ENCODE results near the gene KIF20A.
A peak's percentile ranks its signal among the peaks of the same experiment; 100 is the strongest.
"Not testable (repeated sequence)": the region's sequence is repeated elsewhere in the genome, so short reads cannot be mapped to it uniquely, and the experiment has no call there.

The KIF20A gene

DNA sequence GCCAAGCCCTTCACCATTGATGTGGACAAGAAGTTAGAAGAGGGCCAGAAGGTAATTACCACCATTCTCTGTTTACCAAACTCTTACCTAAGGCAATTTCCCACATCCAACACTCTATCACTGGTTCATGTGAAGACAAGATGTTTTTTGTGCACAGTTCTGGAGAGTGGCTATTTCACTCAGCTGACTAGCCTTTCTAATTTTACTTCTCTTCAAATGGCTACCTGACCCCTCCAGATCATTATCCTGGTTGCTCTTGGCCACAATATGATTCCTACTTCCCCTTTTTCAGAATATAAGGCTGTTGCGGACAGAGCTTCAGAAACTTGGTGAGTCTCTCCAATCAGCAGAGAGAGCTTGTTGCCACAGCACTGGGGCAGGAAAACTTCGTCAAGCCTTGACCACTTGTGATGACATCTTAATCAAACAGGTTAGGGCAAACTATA lies 7.1 kb downstream of the KIF20A start:
- no peak for DNase-seq (ENCODE audit: low read depth)

DNA sequence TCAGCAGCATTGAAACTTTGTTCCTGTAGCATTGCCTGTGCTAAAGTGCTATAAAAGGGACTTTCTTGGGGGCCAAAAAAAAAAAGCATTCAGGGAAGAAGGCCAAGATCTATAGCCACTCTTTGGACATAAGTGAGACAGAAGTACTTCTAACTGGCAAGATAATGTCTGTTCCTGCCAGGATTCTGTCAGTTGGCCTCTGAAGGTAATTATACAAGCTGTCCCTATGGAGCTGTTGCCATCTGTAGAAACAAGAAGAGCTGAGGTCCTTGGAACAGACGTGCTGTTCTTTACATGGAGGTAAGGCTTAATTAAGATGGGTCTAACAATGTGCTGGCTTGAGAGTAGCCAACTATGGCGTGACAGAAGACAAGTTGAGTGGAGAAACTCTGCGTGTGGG lies 9.7 kb downstream of the KIF20A start:
- DNase-seq (ENCODE audit: low read depth) = no peak

DNA sequence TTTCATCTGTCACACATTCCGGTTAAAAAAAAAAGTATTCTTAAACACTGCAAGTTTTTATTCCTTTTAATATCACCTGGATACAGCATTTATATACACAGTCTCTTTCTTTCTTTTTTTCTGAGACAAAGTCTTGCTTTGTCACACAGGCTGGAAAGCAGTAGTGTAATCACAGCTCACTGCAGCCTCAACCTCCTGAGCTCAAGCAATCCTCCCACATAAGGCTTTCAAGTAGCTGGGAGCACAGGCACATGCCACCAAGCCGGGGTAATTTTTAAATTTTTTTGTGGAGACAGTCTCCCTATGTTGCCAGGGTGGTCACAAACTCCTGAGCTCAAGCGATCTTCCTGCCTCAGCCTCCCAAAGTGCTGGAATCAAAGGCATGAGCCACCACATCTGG lies 13.9 kb downstream of the KIF20A start:
- DNase-seq (ENCODE audit: low read depth) = no peak

DNA sequence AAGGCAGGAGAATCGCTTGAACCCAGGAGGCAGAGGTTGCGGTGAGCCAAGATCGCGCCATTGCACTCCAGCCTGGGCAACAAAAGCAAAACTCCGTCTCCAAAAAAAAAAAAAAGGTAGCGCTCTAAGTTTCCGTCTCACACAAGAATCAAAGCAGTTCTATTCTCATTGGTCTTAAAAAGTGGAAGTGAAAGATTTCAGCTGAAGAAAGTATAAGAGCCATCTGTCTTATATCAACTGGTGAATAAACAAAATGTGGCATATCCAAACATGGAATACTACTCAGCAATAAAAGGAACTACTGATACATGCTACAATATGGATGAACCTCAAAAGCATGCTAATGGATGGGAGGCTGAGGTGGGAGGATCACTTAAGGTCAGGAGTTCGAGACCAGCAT lies 14.9 kb downstream of the KIF20A start:
- DNase-seq (ENCODE audit: low read depth) = not testable (repeated sequence)

- DNase-seq (ENCODE audit: low read depth) = no peak
Measured at GRCh38 chr5:138210985-138211384, 32.1 kb downstream of the KIF20A start.

GRCh38 chr5:138212828-138213160 lies 33.9 kb downstream of the KIF20A start:
- DNase-seq (ENCODE audit: low read depth) = peak; percentile 27

- peak; percentile 99 for DNase-seq (ENCODE audit: low read depth)
Measured at GRCh38 chr5:138213161-138214029, 34.5 kb downstream of the KIF20A start, which contains the start of gene CDC23. Gene CDC23, minus strand, starts transcription at chr5:138213323. Its CDS starts 11 bp downstream, at chr5:138213312.

GRCh38 chr5:138216799-138217198 lies 37.9 kb downstream of the KIF20A start:
- no peak for DNase-seq (ENCODE audit: low read depth)

DNA sequence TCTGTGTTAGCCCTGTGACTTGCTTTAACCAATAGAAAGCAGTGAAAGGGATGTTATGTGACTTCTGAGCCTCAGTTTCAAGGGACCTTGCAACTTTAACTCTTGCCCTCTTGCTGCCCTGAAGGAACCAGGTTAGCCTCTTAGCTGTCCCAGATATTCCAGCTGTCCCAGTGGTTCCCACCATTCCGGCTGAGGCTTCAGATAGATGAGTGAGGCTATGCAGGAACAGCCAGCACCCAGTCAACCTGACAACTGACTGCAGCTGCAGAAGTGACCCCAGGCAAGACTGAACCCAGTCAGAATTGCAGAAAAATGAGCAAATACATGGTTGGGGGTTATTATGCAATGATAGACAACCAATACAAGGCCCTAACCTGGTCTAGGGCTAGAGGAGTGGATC lies 44.6 kb downstream of the KIF20A start:
- DNase-seq (ENCODE audit: low read depth) = no peak

- DNase-seq (ENCODE audit: low read depth) = no peak
Measured at GRCh38 chr5:138224712-138225111, 45.8 kb downstream of the KIF20A start.

- DNase-seq (ENCODE audit: low read depth) = no peak
Measured at GRCh38 chr5:138226910-138227309, 48.0 kb downstream of the KIF20A start.

DNA sequence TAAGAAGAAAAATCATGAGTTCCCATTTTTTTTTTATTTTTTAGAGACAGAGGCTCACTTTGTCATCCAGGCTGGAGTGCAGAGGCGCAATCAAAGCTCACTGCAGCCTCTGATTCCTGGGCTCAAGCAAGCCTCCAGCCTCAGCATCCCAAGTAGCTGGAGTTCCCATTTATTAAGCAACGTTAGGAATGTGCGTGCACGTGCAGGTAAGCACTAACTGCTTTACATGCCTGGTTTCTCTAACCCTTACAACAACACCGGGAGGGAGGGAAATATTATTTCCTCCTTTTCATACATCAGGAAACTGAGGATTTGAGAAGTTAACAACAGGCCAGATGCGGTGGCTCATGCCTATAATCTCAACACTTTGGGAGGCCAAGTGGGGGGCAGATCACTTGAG lies 50.5 kb downstream of the KIF20A start:
- DNase-seq (ENCODE audit: low read depth) = no peak

GRCh38 chr5:138230261-138230660 lies 51.3 kb downstream of the KIF20A start:
- DNase-seq (ENCODE audit: low read depth) = peak; percentile 18

DNA sequence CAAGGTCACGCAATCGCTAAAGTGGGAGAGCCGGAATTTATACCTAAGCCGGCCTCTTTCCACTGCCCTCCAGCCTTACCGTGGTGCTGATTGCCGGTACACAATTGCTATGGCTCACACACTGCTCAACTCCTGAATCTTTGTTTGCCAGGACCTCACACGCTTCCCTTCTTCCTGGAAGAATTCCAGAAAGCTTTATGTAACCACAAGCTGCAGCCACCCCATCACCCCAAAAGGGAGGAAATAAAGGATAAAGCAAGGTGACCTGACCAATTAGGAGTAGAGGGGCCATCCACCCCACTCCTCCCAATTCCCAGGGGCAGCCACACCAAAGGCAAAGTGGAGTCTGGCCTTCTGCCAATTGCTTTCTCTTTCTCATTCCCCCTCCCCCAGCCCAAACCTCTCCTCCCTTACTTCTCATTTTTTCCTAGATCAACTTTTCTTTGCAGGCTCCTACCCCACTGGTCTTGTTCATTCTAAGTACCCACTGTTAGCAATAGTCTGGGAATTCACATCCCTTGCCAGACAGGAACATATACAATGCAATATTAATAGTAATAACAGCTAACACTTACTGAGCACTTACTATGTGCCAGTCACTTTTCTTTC lies 52.2 kb downstream of the KIF20A start:
- DNase-seq (ENCODE audit: low read depth) = peak; percentile 44

DNA sequence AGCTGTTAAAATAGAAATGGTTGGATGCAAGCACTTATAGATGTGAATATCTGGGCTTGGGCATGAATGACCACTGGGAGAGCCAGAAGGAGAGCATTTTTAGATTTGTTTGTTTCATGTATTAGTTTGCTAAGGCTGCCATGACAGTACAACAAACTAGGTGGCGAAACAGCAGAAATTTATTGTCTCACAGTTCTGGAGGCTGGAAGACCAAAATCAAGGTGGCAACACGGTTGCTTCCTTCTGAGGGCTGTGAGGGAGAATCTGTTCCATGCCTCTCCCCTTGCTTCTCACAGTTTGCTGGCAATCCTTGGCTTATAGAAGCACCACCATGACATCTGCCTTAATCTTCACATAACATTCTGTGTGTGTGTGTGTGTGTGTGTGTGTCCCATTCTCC lies 54.4 kb downstream of the KIF20A start:
- no peak for DNase-seq (ENCODE audit: low read depth)

DNA sequence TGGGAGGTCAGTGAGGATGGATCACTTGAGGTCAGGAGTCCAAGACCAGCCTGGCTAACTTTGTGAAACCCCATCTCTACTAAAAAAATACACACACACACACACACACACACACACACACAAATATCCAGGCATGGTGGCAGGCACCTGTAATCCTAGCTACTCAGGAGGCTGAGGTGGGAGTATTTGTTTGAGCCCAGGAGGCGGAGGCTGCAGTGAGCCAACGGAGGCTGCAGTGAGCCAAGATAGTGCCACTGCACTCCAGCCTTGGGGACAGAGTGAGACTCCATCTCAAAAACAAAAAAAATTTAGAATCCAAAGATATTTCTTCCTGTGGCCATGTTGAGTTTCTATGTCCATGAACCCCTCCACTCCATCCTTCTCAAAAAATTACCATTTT lies 55.7 kb downstream of the KIF20A start:
- DNase-seq (ENCODE audit: low read depth) = no peak

All from iris pigment epithelial cell (primary cell).